ENCODE results near the gene LYRM4.
A peak's percentile ranks its signal among the peaks of the same experiment; 100 is the strongest.

LYRM4 gene

GRCh38 chr6:5211492-5211891 is 49.3 kb downstream of the LYRM4 start:
- Mint-ChIP-seq H3K4me1 (ENCODE audit: low read depth) (peaks cover 5% of the 10 kb centered on the region), H3K4me3 (no peak overlapping the region), H3K27ac (no peak overlapping the region), H3K36me3 (ENCODE audit: low read depth) (peaks cover 59% of the 10 kb centered on the region), H3K9me3 (no peaks in the 10 kb centered on the region), H3K27me3 (no peaks in the 10 kb centered on the region)

GRCh38 chr6:5208471-5208971 is 52.2 kb downstream of the LYRM4 start:
- H3K27ac Mint-ChIP-seq = no peak overlapping the region
- H3K36me3 Mint-ChIP-seq (ENCODE audit: low read depth) = peaks cover 40% of the 10 kb centered on the region
- no peak overlapping the region for H3K4me3 Mint-ChIP-seq
- no peaks in the 10 kb centered on the region for H3K9me3 Mint-ChIP-seq
- H3K27me3 Mint-ChIP-seq = no peaks in the 10 kb centered on the region
- H3K4me1 Mint-ChIP-seq (ENCODE audit: low read depth) = peaks cover 5% of the 10 kb centered on the region

GRCh38 chr6:5208057-5208456 is 52.7 kb downstream of the LYRM4 start:
- no peak overlapping the region for H3K27ac Mint-ChIP-seq
- no peak overlapping the region for H3K4me3 Mint-ChIP-seq
- H3K27me3 Mint-ChIP-seq = no peaks in the 10 kb centered on the region
- no peaks in the 10 kb centered on the region for H3K9me3 Mint-ChIP-seq
- H3K36me3 Mint-ChIP-seq (ENCODE audit: low read depth) = peaks cover 35% of the 10 kb centered on the region
- H3K4me1 Mint-ChIP-seq (ENCODE audit: low read depth) = peaks cover 5% of the 10 kb centered on the region

- H3K27ac Mint-ChIP-seq = no peak overlapping the region
- peaks cover 27% of the 10 kb centered on the region for H3K36me3 Mint-ChIP-seq (ENCODE audit: low read depth)
Measured at GRCh38 chr6:5206920-5207561, 53.7 kb downstream of the LYRM4 start.

GRCh38 chr6:5205877-5206850 is 54.6 kb downstream of the LYRM4 start:
- H3K36me3 Mint-ChIP-seq (ENCODE audit: low read depth) = peaks cover 26% of the 10 kb centered on the region
- H3K27ac Mint-ChIP-seq = no peak overlapping the region
- H3K9me3 Mint-ChIP-seq = no peaks in the 10 kb centered on the region
- H3K4me3 Mint-ChIP-seq = no peak overlapping the region
- H3K27me3 Mint-ChIP-seq = no peaks in the 10 kb centered on the region
- H3K4me1 Mint-ChIP-seq (ENCODE audit: low read depth) = peaks cover 5% of the 10 kb centered on the region

More at GRCh38 chr6:5206920-5207561, 53.7 kb downstream of the LYRM4 start:
- peaks cover 5% of the 10 kb centered on the region for H3K4me1 Mint-ChIP-seq (ENCODE audit: low read depth)
- no peak overlapping the region for H3K4me3 Mint-ChIP-seq
- H3K9me3 Mint-ChIP-seq = no peaks in the 10 kb centered on the region
- H3K27me3 Mint-ChIP-seq = no peaks in the 10 kb centered on the region

- no peak overlapping the region for H3K27ac Mint-ChIP-seq
- H3K9me3 Mint-ChIP-seq = no peaks in the 10 kb centered on the region
- no peaks in the 10 kb centered on the region for H3K27me3 Mint-ChIP-seq
- H3K36me3 Mint-ChIP-seq (ENCODE audit: low read depth) = peaks cover 21% of the 10 kb centered on the region
- no peak overlapping the region for H3K4me3 Mint-ChIP-seq
- peaks cover 5% of the 10 kb centered on the region for H3K4me1 Mint-ChIP-seq (ENCODE audit: low read depth)
Measured at GRCh38 chr6:5205035-5205507, 55.7 kb downstream of the LYRM4 start.

- Mint-ChIP-seq H3K27ac (no peak overlapping the region), H3K4me3 (no peak overlapping the region), H3K9me3 (no peaks in the 10 kb centered on the region), H3K27me3 (no peaks in the 10 kb centered on the region), H3K4me1 (ENCODE audit: low read depth) (peaks cover 5% of the 10 kb centered on the region), H3K36me3 (ENCODE audit: low read depth) (peaks cover 15% of the 10 kb centered on the region)
Measured at GRCh38 chr6:5204376-5204775, 56.4 kb downstream of the LYRM4 start.

- no peaks in the 10 kb centered on the region for H3K27me3 Mint-ChIP-seq
- peaks cover 14% of the 10 kb centered on the region for H3K4me1 Mint-ChIP-seq (ENCODE audit: low read depth)
- peaks cover 14% of the 10 kb centered on the region for H3K36me3 Mint-ChIP-seq (ENCODE audit: low read depth)
- no peak overlapping the region for H3K4me3 Mint-ChIP-seq
- no peak overlapping the region for H3K27ac Mint-ChIP-seq
- no peaks in the 10 kb centered on the region for H3K9me3 Mint-ChIP-seq
Measured at GRCh38 chr6:5203546-5203945, 57.2 kb downstream of the LYRM4 start.

GRCh38 chr6:5202941-5203340 is 57.8 kb downstream of the LYRM4 start:
- no peaks in the 10 kb centered on the region for H3K27me3 Mint-ChIP-seq
- peaks cover 14% of the 10 kb centered on the region for H3K4me1 Mint-ChIP-seq (ENCODE audit: low read depth)
- H3K4me3 Mint-ChIP-seq = no peak overlapping the region
- H3K36me3 Mint-ChIP-seq (ENCODE audit: low read depth) = peaks cover 9% of the 10 kb centered on the region
- H3K27ac Mint-ChIP-seq = no peak overlapping the region
- no peaks in the 10 kb centered on the region for H3K9me3 Mint-ChIP-seq

GRCh38 chr6:5202206-5202605 is 58.5 kb downstream of the LYRM4 start:
- no peaks in the 10 kb centered on the region for H3K9me3 Mint-ChIP-seq
- no peak overlapping the region for H3K4me3 Mint-ChIP-seq
- H3K4me1 Mint-ChIP-seq (ENCODE audit: low read depth) = peaks cover 9% of the 10 kb centered on the region
- peaks cover 4% of the 10 kb centered on the region for H3K36me3 Mint-ChIP-seq (ENCODE audit: low read depth)
- no peaks in the 10 kb centered on the region for H3K27me3 Mint-ChIP-seq
- no peak overlapping the region for H3K27ac Mint-ChIP-seq

GRCh38 chr6:5201271-5201670 is 59.5 kb downstream of the LYRM4 start:
- H3K27ac Mint-ChIP-seq = no peak overlapping the region
- H3K9me3 Mint-ChIP-seq = no peaks in the 10 kb centered on the region
- H3K4me1 Mint-ChIP-seq (ENCODE audit: low read depth) = peaks cover 9% of the 10 kb centered on the region

GRCh38 chr6:5199702-5200101 is 61.0 kb downstream of the LYRM4 start:
- H3K27ac Mint-ChIP-seq = no peak overlapping the region
- no peaks in the 10 kb centered on the region for H3K9me3 Mint-ChIP-seq
- peaks cover 9% of the 10 kb centered on the region for H3K4me1 Mint-ChIP-seq (ENCODE audit: low read depth)
- H3K36me3 Mint-ChIP-seq (ENCODE audit: low read depth) = peaks cover 16% of the 10 kb centered on the region
- H3K27me3 Mint-ChIP-seq = no peaks in the 10 kb centered on the region
- no peak overlapping the region for H3K4me3 Mint-ChIP-seq

More at GRCh38 chr6:5201271-5201670, 59.5 kb downstream of the LYRM4 start:
- Mint-ChIP-seq H3K36me3 (ENCODE audit: low read depth) (peaks cover 10% of the 10 kb centered on the region), H3K27me3 (no peaks in the 10 kb centered on the region), H3K4me3 (no peak overlapping the region)

- Mint-ChIP-seq H3K4me3 (no peak overlapping the region), H3K4me1 (ENCODE audit: low read depth) (peaks cover 9% of the 10 kb centered on the region), H3K9me3 (no peaks in the 10 kb centered on the region), H3K27ac (peak overlapping the region; percentile 10), H3K27me3 (no peaks in the 10 kb centered on the region), H3K36me3 (ENCODE audit: low read depth) (peaks cover 18% of the 10 kb centered on the region)
Measured at GRCh38 chr6:5199283-5199682, 61.5 kb downstream of the LYRM4 start.

- no peaks in the 10 kb centered on the region for H3K27me3 Mint-ChIP-seq
- peaks cover 9% of the 10 kb centered on the region for H3K4me1 Mint-ChIP-seq (ENCODE audit: low read depth)
- peaks cover 17% of the 10 kb centered on the region for H3K36me3 Mint-ChIP-seq (ENCODE audit: low read depth)
- no peak overlapping the region for H3K4me3 Mint-ChIP-seq
- H3K27ac Mint-ChIP-seq = no peak overlapping the region
- H3K9me3 Mint-ChIP-seq = no peaks in the 10 kb centered on the region
Measured at GRCh38 chr6:5197084-5197483, 63.7 kb downstream of the LYRM4 start.

All from stimulated activated naive CD8-positive, alpha-beta T cell treated with anti-CD3 and anti-CD28 coated beads, Interleukin-15, Interleukin-2, amounts not matched to agents 100 ng/mL and 50 ng/mL, for 24 hours (primary cell).